HG02973 (cell line): ENCODE measurements around the gene TAF1A.

Experiments
- ATAC-seq: cut with Tn5 transposase; IDR thresholded peaks from one replicate; pipeline ENCODE4 v1.9.1; 2021; ENCODE audit warnings: moderate library complexity; ENCODE audit not compliant: unreplicated experiment

Gene TAF1A

DNA sequence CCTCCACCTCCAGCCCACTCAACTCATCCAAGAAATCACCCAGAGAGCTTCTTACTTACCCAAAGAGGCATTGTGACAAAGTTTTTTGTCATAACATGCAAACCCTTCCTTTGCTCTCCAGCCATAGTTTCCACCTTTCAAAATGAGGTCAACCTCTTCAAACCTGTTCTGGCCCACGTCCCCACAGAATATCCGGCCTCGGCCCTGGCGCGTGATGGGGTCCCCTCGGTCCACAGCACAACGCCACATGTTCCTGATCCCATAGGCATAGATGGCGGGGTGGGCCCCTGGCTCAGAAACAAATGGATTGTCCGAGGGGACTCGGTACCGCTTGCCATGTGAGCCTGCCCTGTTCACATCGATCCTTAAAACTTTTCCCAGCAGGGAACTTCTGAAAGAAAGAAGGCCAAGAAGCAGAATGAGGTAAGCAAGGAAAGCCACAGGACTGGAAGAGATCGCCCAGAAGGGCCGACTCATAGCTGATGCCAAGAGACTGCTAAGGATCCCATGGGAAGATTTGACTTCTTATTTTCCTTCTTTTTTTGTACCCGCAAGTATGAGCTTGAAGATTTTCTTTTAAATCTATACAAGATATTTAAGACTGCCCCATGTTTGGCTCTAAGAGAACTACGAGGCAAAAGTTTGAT lies 49.7 kb downstream of the TAF1A start:
- no peak for ATAC-seq

- ATAC-seq = no peak
These were observed 54.3 kb downstream of the TAF1A start for GRCh38 chr1:222535455-222535854.

DNA sequence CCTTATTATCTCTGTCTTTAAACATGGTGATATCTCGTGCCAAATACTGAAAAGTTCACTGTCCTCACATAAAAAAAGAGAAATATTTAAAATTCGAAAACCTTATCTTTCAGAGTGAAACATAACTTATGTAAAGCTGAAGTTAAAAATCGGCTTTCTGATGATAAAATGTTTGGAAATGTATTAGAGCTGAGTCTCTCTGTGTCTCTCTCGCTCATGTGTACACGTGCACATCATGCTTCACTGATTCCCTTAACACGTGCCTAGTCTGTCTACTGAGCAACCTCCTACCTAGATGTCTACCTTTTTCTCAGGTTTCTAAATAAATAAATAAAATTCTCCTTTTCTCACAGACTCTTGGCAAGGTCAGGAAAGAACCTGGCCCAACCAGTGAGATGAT lies 58.9 kb downstream of the TAF1A start:
- ATAC-seq = no peak

DNA sequence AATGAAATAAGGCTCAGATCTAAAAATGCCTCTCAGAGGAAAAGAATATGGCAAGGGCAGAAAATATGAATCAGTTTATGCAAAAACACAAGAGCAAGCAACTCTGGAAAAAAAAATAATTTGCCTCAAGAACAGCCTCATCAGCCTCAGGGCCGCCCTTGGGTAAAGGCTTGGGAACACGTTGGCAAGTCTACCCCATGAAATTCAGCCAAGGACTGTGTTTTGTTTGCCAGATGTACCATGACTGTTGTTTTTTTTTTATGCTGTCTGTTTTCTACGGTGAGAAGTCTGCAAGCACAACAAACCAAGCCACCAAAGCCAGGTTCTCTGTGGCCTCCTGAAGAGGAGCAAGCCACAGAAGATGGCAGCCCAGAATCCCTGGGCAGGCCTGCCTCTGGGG lies 59.8 kb downstream of the TAF1A start:
- no peak for ATAC-seq

GRCh38 chr1:222529181-222529580 lies 60.6 kb downstream of the TAF1A start:
- no peak for ATAC-seq

DNA sequence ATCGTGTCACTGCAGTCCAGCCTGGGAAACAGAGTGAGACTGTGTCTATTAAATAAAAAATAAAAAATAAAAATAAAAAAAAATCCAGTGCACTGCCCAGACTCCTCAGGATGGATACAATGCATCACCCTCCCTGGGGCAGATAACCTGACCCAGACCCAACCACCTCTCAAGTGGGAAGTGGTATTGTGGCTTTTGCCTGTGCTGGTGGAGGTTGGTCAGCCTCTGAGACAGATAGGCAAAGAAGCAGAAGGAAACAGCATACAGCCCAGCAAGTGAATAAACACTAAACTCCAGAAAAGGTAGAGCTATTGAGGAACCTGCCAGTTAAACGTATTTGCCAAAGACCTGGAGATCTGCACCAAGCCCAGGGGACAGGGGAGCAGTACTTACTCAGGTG lies 63.8 kb downstream of the TAF1A start:
- no peak for ATAC-seq

DNA sequence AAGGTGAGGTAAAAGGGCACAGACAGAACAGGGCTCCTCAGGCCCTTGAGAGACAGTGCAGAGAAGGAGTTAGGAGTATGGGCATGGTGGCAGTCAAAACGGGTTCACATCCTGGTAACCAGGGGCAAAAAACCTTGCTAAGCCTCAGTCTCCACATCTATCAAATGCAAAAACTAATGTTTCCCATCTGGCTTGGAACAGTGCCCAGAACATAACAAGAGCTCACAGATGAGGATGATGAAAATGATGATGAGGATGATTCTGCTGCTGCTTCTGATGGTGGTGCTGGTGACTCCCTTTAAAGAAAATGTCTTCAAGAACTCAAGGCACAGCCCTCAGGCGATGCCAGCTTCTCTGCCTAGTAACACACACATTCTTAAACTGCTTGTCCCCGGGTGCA lies 65.9 kb downstream of the TAF1A start:
- ATAC-seq = no peak

GRCh38 chr1:222522105-222522915 lies 67.4 kb downstream of the TAF1A start:
- no peak for ATAC-seq

- ATAC-seq = no peak
These were observed 68.2 kb downstream of the TAF1A start for GRCh38 chr1:222521299-222522104.
